Lower lobe of right lung (tissue), 2 donors: ENCODE measurements around the gene RNF213. TPM values are rescaled to one million over a fixed set of nuclear protein-coding genes. Genes with fewer than 3 reads are reported as not detected.

ENCODE experiments used
- ATAC-seq, 2 donors: fragments of 200-7000 bp; cut with Tn5 transposase; one replicate each; pipeline ENCODE4 v1.9.1; 2020 to 2022; ENCODE audit warnings: mild to moderate bottlenecking in 2 of 2, moderate library complexity in 2 of 2
- DNase-seq: peaks from one replicate; pipeline ENCODE4 v3.0.0-alpha.2; 2020
- H3K27ac ChIP-seq: fragments of 200-600 bp; one replicate; pipeline ENCODE4 v1.8.0; 2022
- H3K27me3 ChIP-seq: fragments of 200-600 bp; one replicate; pipeline ENCODE4 v1.8.0; 2022; ENCODE audit warnings: low read depth
- H3K36me3 ChIP-seq: fragments of 200-600 bp; one replicate; pipeline ENCODE4 v1.8.0; 2022; ENCODE audit warnings: mild to moderate bottlenecking
- H3K4me1 ChIP-seq: fragments of 200-600 bp; one replicate; pipeline ENCODE4 v1.8.0; 2022
- H3K4me3 ChIP-seq: fragments of 200-600 bp; one replicate; pipeline ENCODE4 v1.8.0; 2022; ENCODE audit warnings: mild to moderate bottlenecking
- H3K9me3 ChIP-seq: fragments of 200-600 bp; one replicate; pipeline ENCODE4 v1.8.0; 2022
- CTCF ChIP-seq: fragments of 200-600 bp; IDR thresholded peaks from one replicate; pipeline ENCODE4 v1.8.0; 2022; ENCODE audit warnings: antibody characterized with exemption, mild to moderate bottlenecking
- intact Hi-C: fragments of 100-400 bp; cut with DNase I; formaldehyde crosslinking; loops from one replicate; pipeline ENCODE4 v1.11.0; 2022
- total RNA-seq: library from RNA; stranded (reverse); fragmentation: NEBNext Ultra II Directional; extraction: Animal tissue kit (Norgen Biotek cat#: 25700); gene quantifications from one replicate; pipeline ENCODE4 v1.2.1, GENCODE V29; 2021
- donor health status: DM: no; HTN: yes; CAD: no; lungs with severe emphysema.

RNF213 gene
- total RNA-seq, 1 donor from 2014 or later: 300 TPM

- Histone ChIP-seq H3K4me1 (no peaks in the 10 kb centered on the region), H3K4me3 (no peak overlapping the region), H3K9me3 (no peaks in the 10 kb centered on the region), H3K27ac (no peak overlapping the region), H3K27me3 (no peaks in the 10 kb centered on the region), H3K36me3 (peaks cover 100% of the 10 kb centered on the region)
- ATAC-seq: no peak
- intact Hi-C loops: no loop called here
- no peak for TF ChIP-seq CTCF
- DNase-seq: no peak
These were observed 121.8 kb downstream of the RNF213 start for GRCh38 chr17:80382446-80382845.

- no peak for ATAC-seq
- Histone ChIP-seq H3K4me1 (no peaks in the 10 kb centered on the region), H3K27ac (no peak overlapping the region), H3K9me3 (no peaks in the 10 kb centered on the region), H3K36me3 (peaks cover 100% of the 10 kb centered on the region), H3K4me3 (no peak overlapping the region), H3K27me3 (no peaks in the 10 kb centered on the region)
- intact Hi-C loops: no loop called here
- no peak for DNase-seq
- TF ChIP-seq CTCF: no peak
These were observed 122.3 kb downstream of the RNF213 start for GRCh38 chr17:80382956-80383355.

- Histone ChIP-seq H3K4me1 (no peaks in the 10 kb centered on the region), H3K36me3 (peaks cover 100% of the 10 kb centered on the region), H3K9me3 (no peaks in the 10 kb centered on the region), H3K4me3 (no peak overlapping the region), H3K27ac (peak overlapping the region; percentile 6), H3K27me3 (no peaks in the 10 kb centered on the region)
- no peak for TF ChIP-seq CTCF
- DNase-seq (no peak), ATAC-seq (no peak)
- intact Hi-C loops: no loop called here
These were observed 123.7 kb downstream of the RNF213 start for GRCh38 chr17:80384078-80384960.

- no peak for TF ChIP-seq CTCF
- no peak overlapping the region for H3K4me3 ChIP-seq
- DNase-seq (no peak), ATAC-seq (no peak)
- no peaks in the 10 kb centered on the region for H3K27me3 ChIP-seq
- H3K27ac ChIP-seq: no peak overlapping the region
- no peaks in the 10 kb centered on the region for H3K9me3 ChIP-seq
- intact Hi-C loops: no loop called here
- peaks cover 100% of the 10 kb centered on the region for H3K36me3 ChIP-seq
- no peaks in the 10 kb centered on the region for H3K4me1 ChIP-seq
These were observed 124.4 kb downstream of the RNF213 start for GRCh38 chr17:80385046-80385445.

- H3K4me1 ChIP-seq: no peaks in the 10 kb centered on the region
- no peaks in the 10 kb centered on the region for H3K27me3 ChIP-seq
- DNase-seq (no peak), ATAC-seq (no peak)
- no peaks in the 10 kb centered on the region for H3K9me3 ChIP-seq
- H3K4me3 ChIP-seq: no peak overlapping the region
- H3K27ac ChIP-seq: no peak overlapping the region
- peaks cover 100% of the 10 kb centered on the region for H3K36me3 ChIP-seq
- no peak for TF ChIP-seq CTCF
- intact Hi-C loops: no loop called here
These were observed 125.7 kb downstream of the RNF213 start for GRCh38 chr17:80386341-80386740.
